Measurements from ENCODE around the gene SPATA18. TPM values are rescaled to one million over a fixed set of nuclear protein-coding genes. Genes with fewer than 3 reads are reported as not detected.
"Not testable (repeated sequence)": the region's sequence is repeated elsewhere in the genome, so short reads cannot be mapped to it uniquely, and the experiment has no call there.

The SPATA18 gene
- total and polyA plus RNA-seq, 7 donors = 1.8 to 13.0 (median 3.2) TPM

GRCh38 chr4:52071791-52072546, 20.9 kb downstream of the SPATA18 start:
- no peak overlapping the region for H3K4me3 ChIP-seq
- no peak for DNase-seq
- H3K36me3 ChIP-seq = no peaks in the 10 kb centered on the region
- intact Hi-C loops (cut with DNase I) = no loop called here
- no peaks in the 10 kb centered on the region for H3K9me3 ChIP-seq
- H3K27ac ChIP-seq = no peak overlapping the region
- peaks cover 0 to 15% (median 0%) of the 10 kb centered on the region in 3 donors for H3K27me3 ChIP-seq
- 49 to 67% methylated on average over 10 of the region's 10 CpGs for WGBS, 2 donors
- TF ChIP-seq EP300 (IDR thresholded peaks at IDR 0.05) = no peak
- no peak for TF ChIP-seq POLR2A (IDR thresholded peaks at IDR 0.05)
- TF ChIP-seq POLR2AphosphoS5 (IDR thresholded peaks at IDR 0.05) = no peak
- TF ChIP-seq CTCF (IDR thresholded peaks at IDR 0.05) = no peak
- peaks cover 0 to 5% (median 0%) of the 10 kb centered on the region in 4 donors for H3K4me1 ChIP-seq

GRCh38 chr4:52076731-52077130, 25.6 kb downstream of the SPATA18 start:
- Histone ChIP-seq H3K9me3 (no peaks in the 10 kb centered on the region), H3K36me3 (no peaks in the 10 kb centered on the region), H3K4me1 (peaks cover 0 to 5% (median 0%) of the 10 kb centered on the region in 4 donors), H3K27ac (no peak overlapping the region), H3K27me3 (peaks cover 0 to 16% (median 0%) of the 10 kb centered on the region in 3 donors), H3K4me3 (peak overlapping the region in 1 of 4 donors; percentile 18)
- TF ChIP-seq POLR2AphosphoS5 (IDR thresholded peaks at IDR 0.05) = no peak
- TF ChIP-seq CTCF (IDR thresholded peaks at IDR 0.05) = no peak
- no peak for TF ChIP-seq EP300 (IDR thresholded peaks at IDR 0.05)
- no peak for TF ChIP-seq POLR2A (IDR thresholded peaks at IDR 0.05)
- 15 to 76% methylated on average over 26 of the region's 26 CpGs for WGBS, 2 donors
- intact Hi-C loops (cut with DNase I) = no loop called here
- no peak for DNase-seq

GRCh38 chr4:52079659-52080058, 28.6 kb downstream of the SPATA18 start:
- DNase-seq = no peak
- peaks cover 0 to 5% (median 0%) of the 10 kb centered on the region in 4 donors for H3K4me1 ChIP-seq
- H3K4me3 ChIP-seq = no peak overlapping the region
- H3K27me3 ChIP-seq = peaks cover 0 to 16% (median 0%) of the 10 kb centered on the region in 3 donors
- no peak overlapping the region for H3K27ac ChIP-seq
- no peaks in the 10 kb centered on the region for H3K36me3 ChIP-seq
- H3K9me3 ChIP-seq = no peaks in the 10 kb centered on the region
- TF ChIP-seq POLR2A (IDR thresholded peaks at IDR 0.05) = no peak
- no peak for TF ChIP-seq POLR2AphosphoS5 (IDR thresholded peaks at IDR 0.05)
- TF ChIP-seq CTCF (IDR thresholded peaks at IDR 0.05) = no peak
- TF ChIP-seq EP300 (IDR thresholded peaks at IDR 0.05) = no peak
- intact Hi-C loops (cut with DNase I) = no loop called here
- 78 to 81% methylated on average over 2 of the region's 2 CpGs for WGBS, 2 donors

GRCh38 chr4:52081216-52081615, 30.1 kb downstream of the SPATA18 start:
- intact Hi-C loops (cut with DNase I) = no loop called here
- no peak for TF ChIP-seq CTCF (IDR thresholded peaks at IDR 0.05)
- TF ChIP-seq EP300 (IDR thresholded peaks at IDR 0.05) = no peak
- no peak for TF ChIP-seq POLR2A (IDR thresholded peaks at IDR 0.05)
- no peak for TF ChIP-seq POLR2AphosphoS5 (IDR thresholded peaks at IDR 0.05)

GRCh38 chr4:52086425-52086824, 35.3 kb downstream of the SPATA18 start:
- intact Hi-C loops (cut with DNase I); H3K27me3 ChIP-seq; H3K4me1 ChIP-seq; H3K4me3 ChIP-seq; H3K9me3 ChIP-seq; DNase-seq; H3K27ac ChIP-seq; H3K36me3 ChIP-seq: not testable (repeated sequence)
- 98 to 100% methylated on average over 1 of the region's 1 CpG for WGBS, 2 donors

More at GRCh38 chr4:52081216-52081615, 30.1 kb downstream of the SPATA18 start:
- Histone ChIP-seq H3K4me3 (no peak overlapping the region), H3K27ac (no peak overlapping the region), H3K36me3 (no peaks in the 10 kb centered on the region), H3K27me3 (peaks cover 0 to 8% (median 0%) of the 10 kb centered on the region in 3 donors), H3K4me1 (peaks cover 0 to 5% (median 0%) of the 10 kb centered on the region in 4 donors), H3K9me3 (no peaks in the 10 kb centered on the region)
- no peak for DNase-seq

All from sigmoid colon (tissue), 7 donors.